GM19023 (cell line): ENCODE data around the gene STK11IP.

Experiments used
- ATAC-seq: cut with Tn5 transposase; IDR thresholded peaks from one replicate; pipeline ENCODE4 v1.9.1; 2021; ENCODE audit warnings: mild to moderate bottlenecking, moderate library complexity; ENCODE audit not compliant: unreplicated experiment

STK11IP gene

GRCh38 chr2:219613461-219614070, 15.9 kb downstream of the STK11IP start:
- ATAC-seq: no peak

GRCh38 chr2:219614076-219614860, 16.6 kb downstream of the STK11IP start:
- no peak for ATAC-seq

GRCh38 chr2:219615036-219615435, 17.4 kb downstream of the STK11IP start:
- ATAC-seq: no peak

- no peak for ATAC-seq
Observed at GRCh38 chr2:219615894-219616293, 18.2 kb downstream of the STK11IP start.

DNA sequence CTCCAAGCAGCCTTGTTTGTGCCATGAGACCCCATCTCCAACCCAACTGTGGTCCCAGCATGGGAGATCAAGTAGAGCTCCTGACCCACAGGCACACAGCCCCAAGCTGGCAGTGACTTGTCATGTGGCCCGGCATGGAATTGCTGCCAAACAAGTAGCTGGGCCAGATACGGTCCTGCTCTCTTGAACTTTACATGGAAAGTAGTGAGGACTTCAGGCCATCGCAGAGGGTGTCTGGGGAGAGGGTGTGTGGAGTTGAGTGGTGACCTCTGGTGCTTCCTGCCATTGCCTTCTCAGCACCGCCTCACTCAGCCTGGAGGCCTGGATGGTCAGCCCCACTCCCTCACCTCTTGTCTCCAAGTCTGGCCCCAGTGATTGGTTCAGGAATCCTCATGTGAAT, 18.9 kb downstream of the STK11IP start:
- ATAC-seq: no peak

DNA sequence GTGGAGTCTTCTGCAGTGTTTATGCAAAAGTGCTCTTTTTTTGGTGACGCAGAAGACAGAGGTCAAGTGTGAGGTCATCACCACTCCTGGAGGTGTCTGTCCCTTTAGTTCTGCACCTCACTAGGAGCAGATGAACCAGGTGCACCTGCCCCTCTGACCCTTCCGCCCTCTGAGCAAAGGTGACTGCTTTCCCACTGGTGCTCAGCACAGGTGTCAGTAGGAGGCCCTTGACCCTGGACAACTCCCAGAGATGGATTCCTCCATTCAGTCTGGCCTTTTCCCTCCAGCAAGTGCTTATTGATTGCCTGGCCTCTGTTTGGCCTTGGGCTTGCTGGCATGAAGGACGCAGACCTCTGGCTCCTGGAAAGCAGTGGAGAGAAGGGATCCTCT, 21.1 kb downstream of the STK11IP start:
- no peak for ATAC-seq

DNA sequence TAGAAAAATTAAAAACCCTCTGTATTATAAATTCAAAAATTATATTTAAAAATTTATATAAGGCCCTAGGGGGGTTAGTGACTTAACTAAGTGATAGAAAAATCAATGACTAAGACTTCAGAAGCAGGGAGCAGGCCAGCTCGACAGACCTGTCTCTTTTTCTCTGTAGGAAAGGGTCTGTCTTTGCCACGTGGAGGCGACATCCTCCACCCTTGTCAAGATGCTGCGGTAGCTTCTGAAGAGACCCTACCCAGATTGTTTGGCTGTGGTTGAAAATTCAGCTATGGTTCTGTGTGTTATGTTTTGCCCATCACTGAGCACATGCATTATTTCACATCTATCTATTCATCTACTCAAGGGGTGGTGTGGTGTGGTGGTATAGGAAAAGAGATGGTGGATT, 21.6 kb downstream of the STK11IP start:
- ATAC-seq: no peak

- ATAC-seq: no peak
Observed at GRCh38 chr2:219620546-219620945, 22.9 kb downstream of the STK11IP start.

DNA sequence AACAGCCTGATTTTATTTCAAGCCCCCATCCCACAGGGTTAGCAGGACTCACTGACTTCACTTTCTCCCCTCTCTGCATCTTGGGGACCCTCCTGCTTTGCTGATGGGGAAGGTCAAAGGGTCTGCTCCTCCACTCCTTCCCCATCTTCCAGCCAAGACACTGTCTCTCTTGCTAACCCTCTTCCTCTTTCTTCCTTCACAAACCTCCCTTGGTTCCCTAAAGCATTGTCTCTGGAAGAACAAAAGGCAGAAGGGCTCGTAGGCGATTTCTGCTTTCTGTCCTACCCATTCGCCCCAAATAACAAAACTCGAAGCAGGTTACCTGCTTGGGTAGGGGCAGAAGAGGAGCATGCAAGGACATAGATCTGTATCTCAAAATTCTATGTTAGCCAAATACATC, 24.3 kb downstream of the STK11IP start:
- ATAC-seq: no peak

DNA sequence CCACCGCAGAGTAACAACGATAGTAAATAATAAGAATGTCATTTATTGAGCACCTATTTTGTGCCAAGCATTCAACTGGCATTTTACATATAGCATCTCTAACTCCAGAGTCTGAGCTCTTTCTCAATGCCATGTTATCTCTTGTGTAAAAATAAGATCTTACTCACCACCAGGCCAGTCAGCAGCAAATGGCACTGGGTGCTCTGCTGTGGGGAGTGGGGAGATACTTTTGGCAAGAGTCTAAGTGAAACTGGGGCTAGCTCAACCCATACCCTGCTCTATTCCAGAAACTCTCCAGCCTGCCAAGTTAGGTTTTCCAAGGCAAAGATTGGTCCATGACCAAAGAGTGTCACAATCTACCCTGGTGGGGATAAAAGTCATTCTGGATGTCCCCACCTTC, 24.8 kb downstream of the STK11IP start:
- no peak for ATAC-seq

GRCh38 chr2:219624565-219624964, 26.9 kb downstream of the STK11IP start:
- no peak for ATAC-seq

GRCh38 chr2:219625179-219625578, 27.5 kb downstream of the STK11IP start:
- ATAC-seq: no peak

GRCh38 chr2:219626540-219626939, 28.9 kb downstream of the STK11IP start:
- ATAC-seq: no peak

DNA sequence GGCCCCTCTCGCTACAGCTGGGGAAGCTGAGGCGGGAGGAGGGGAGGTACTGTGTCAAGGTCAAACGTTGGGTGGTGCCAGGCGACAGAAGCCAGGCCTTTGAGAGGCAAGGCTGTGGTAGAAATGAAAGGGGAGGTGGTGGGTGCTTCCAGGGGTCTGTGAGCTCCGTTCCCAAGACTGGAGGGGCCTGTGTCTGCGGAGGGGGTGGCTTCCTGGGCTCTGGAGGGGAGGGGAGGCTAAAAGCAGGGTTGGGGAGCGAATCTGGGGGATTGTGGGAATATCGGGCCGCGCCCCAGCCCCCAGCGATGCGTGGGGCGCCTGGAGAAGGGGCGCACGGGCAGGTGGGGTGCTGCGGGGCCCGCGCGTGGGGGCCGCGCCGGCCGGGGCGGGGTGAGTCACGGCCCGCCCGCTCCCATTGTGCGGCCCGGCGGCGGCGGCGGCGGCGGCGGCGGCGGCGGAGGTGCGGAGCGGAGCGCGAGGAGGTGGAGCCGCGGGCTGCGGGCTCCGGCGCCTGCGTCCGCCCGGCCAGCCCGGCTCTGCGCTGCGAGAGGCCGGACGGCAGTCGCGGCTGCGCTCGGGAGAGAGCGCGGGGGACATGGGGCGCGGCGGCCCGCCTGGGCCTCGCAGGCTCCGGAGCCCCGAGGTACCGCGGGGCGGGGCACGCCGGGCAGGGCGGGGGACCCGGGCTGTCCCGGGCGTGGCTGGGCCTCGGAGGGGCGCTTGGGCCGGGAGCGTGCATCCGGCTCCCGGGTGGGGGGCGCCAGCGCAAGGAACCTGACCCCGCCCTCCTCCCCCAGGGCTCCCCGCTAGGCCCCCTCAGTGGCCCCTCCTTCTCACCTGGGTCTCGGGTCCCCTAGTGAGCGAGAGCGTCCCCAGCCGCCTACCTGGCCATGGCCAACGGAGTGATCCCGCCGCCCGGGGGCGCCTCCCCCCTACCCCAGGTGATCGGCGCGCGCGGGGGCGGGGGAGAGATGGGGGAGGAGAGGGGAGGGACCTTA, 29.7 kb downstream of the STK11IP start, which contains the start of gene SLC4A3:
SLC4A3 (plus strand) TSS at position 528 of the 998 bp plus-strand sequence; CDS start at position 891, 363 bp downstream.
- ATAC-seq: no peak

DNA sequence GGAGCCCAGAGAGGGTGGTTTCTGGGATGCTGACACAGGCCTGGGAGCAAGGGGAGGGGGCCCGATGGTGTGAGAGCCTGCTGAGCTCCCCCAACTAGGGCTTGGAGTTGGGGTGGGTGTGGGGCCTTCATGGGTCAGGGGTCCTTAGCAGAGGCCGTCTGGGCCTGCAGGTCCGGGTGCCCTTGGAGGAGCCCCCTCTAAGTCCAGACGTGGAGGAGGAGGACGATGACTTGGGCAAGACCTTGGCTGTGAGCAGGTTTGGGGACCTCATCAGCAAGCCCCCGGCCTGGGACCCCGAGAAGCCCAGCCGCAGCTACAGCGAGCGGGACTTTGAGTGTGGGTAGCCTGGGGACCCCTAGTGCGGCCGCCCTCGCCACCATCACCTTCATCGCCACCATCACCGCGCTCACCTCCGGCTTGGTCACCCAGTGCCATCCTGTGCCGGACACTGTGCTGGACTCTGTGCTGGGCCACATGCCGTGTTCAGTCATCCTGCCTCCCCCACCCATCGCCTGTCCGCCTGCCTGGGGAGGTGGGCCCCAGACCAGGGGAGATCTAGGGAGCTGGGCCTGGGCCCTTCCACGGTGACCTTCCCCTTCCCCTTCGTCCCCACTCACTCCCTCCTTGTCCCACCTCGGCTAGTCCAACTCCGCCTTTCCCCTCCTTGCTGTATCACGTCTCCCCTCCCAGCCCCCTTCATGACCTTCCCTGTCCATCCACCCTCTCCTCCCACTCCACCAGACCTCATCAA, 30.8 kb downstream of the STK11IP start:
- no peak for ATAC-seq

DNA sequence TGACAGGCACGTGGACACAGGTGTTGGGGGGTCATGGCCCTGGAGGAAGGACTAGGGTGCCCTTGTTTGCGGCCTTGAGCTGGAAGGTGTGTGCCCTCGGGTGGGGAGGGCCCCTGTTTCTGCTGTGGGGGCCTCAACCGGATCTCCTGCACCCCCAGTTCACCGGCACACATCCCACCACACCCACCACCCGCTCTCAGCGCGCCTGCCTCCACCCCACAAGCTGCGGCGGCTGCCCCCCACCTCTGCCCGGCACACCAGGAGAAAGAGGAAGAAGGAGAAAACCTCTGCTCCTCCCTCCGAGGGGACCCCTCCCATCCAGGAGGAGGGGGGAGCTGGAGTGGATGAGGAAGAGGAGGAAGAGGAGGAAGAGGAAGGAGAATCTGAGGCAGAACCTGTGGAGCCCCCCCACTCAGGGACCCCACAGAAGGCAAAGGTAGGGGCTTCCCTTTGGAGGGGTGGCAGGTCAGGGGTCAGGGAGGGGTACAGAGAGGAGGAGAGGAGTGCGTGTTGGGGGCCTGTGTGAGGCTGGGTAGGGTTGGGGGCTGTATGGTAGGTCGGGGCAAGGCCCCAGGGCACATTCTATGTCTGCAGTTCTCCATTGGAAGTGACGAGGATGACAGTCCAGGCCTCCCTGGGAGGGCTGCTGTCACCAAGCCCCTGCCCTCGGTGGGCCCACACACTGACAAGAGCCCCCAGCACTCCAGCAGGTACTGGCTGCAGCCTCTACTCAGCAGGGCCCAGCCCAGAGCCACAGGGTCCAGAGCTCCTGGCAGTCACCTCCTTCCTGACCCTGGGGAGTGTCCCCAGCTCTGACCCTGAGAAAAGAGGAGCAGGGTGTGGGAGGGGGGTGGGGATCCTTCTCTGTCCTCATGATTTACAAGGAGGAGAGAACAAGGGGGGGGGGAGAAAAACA, 31.6 kb downstream of the STK11IP start:
- no peak for ATAC-seq

GRCh38 chr2:219629976-219630695, 32.5 kb downstream of the STK11IP start:
- ATAC-seq: no peak

DNA sequence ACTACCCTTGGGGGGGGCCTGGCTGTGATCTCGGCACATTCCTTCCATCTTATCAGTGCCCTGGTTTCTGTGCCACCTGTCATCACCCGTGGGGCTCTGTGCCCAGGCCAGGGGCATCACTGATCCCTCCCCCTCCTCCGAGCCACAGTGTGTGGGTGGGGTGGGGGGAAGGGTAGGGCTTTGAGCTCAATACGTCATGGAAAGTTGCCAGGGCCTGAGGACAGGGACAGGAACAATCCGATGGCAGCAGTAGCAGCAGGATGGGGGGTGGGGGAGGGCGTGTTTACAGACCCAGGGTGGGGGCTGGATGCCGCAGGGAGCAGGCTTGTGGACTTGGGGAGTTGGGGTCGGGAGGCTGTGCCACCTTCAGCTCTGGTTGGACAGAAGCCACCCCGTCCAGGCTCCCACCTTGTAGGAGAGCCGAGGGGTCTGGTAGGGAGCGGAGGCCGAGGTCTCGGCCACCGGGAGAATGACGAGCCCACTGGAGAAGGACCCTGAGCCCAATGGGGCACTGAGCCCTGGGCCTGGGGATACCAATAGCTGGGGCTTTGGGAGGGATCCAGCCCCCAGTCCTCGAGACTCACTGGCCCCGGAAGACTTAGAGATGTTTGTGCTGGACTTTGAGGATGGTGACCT, 33.2 kb downstream of the STK11IP start:
- ATAC-seq: no peak
